WERI-Rb-1 (cell line): ENCODE results near the gene ZIC3.

ENCODE experiments used
- DNase-seq: peaks from one replicate; pipeline ENCODE4 v3.0.0-alpha.2; 2020
- H3K27ac ChIP-seq: fragments of 250-450 bp; sonication (Bioruptor Pico); 2 replicates; pipeline ENCODE4 v1.5.1; 2020; ENCODE audit warnings: mild to moderate bottlenecking, moderate library complexity
- H3K27me3 ChIP-seq: fragments of 250-450 bp; sonication (Bioruptor Pico); 2 replicates; pipeline ENCODE4 v1.5.1; 2021; ENCODE audit warnings: mild to moderate bottlenecking, low read depth, moderate library complexity; ENCODE audit not compliant: insufficient read depth, severe bottlenecking
- H3K36me3 ChIP-seq: fragments of 250-450 bp; sonication (Bioruptor Pico); 2 replicates; pipeline ENCODE4 v1.5.1; 2020; ENCODE audit warnings: mild to moderate bottlenecking, moderate library complexity
- H3K4me3 ChIP-seq: 2 replicates; pipeline ENCODE4 v1.5.1; 2011; ENCODE audit warnings: low read depth, mild to moderate bottlenecking, control low read depth, low read length
- H3K9me3 ChIP-seq: fragments of 250-450 bp; sonication (Bioruptor Pico); 2 replicates; pipeline ENCODE4 v1.5.1; 2021; ENCODE audit warnings: mild to moderate bottlenecking, moderate library complexity; ENCODE audit not compliant: severe bottlenecking
- TF ChIP-seq, protein P1 (sequence below): IDR thresholded peaks from 2 replicates; pipeline ENCODE4 v1.5.1; 2011; ENCODE audit warnings: low read depth, mild to moderate bottlenecking, control low read depth, inconsistent platforms, low read length

ZIC3 gene

DNA sequence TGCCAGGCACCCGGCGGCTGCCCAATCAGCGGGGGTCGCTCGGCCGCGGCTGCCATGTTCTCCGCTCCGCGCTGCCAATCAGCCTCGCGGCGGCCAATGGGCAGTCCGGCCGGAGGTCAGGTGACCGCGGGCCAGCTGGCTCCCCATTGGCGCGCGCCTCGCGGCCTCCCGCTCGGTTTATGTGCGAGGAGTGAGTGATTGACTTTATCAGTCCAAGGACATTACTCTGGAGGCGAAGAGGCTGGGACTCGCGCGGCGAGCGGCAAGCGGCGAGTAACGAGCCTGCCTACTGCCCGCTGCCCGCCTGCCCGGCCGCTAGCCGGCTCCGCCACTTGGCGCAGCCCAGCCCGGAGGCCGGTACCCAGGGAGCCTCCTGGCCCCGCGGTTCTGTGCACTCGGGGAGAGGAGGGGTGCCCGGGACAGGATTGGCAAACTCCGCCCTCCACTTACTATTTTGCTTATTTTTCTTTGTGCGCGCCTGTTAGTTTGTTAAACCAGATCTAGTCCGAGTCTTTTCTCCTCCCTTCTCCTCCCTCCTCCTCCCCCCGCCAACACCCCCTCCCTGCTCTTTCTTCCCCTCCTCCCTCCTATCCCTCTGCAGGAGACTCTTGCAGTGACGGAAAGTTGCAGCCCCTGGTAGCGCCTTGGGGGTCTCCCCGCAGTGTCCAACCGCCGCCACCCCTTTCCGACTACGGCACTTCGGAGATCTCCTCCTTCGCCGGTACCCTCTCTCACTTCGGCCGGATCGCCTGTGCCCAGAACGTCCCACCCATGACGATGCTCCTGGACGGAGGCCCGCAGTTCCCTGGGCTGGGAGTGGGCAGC, at the start of gene ZIC3:
Gene ZIC3 (plus strand): TSS at position 207 of the 825 bp plus-strand sequence. CDS start 565 bp downstream, at position 772.
- Histone ChIP-seq H3K9me3 (peaks cover 23% of the 10 kb centered on the region), H3K27me3 (peaks cover 86% of the 10 kb centered on the region), H3K4me3 (no peak within 1 kb of the TSS), H3K36me3 (no peaks in the 10 kb centered on the region), H3K27ac (no peak within 1 kb of the TSS)
- TF ChIP-seq, protein P1, sequence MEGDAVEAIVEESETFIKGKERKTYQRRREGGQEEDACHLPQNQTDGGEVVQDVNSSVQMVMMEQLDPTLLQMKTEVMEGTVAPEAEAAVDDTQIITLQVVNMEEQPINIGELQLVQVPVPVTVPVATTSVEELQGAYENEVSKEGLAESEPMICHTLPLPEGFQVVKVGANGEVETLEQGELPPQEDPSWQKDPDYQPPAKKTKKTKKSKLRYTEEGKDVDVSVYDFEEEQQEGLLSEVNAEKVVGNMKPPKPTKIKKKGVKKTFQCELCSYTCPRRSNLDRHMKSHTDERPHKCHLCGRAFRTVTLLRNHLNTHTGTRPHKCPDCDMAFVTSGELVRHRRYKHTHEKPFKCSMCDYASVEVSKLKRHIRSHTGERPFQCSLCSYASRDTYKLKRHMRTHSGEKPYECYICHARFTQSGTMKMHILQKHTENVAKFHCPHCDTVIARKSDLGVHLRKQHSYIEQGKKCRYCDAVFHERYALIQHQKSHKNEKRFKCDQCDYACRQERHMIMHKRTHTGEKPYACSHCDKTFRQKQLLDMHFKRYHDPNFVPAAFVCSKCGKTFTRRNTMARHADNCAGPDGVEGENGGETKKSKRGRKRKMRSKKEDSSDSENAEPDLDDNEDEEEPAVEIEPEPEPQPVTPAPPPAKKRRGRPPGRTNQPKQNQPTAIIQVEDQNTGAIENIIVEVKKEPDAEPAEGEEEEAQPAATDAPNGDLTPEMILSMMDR = no peak
- no peak for DNase-seq

DNA sequence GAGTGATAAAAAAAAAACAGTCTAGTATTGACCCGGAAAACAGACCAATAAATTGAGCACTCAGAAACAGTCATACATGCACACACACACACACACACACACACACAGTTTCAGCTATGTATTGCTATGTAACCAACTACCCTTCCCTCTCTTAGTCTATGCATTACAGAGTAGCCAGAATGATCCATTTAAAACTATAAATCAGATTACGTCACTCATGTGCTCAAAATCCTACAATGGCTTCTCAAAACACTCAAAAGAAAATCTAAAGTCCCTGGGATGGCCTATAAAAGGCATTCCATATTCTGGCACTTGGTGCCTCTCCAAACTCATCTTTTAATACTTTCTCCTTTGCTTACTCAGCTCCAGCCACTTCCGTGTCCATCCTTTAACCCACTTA, 46.5 kb upstream of the ZIC3 start:
- H3K27ac ChIP-seq = no peak overlapping the region
- peaks cover 57% of the 10 kb centered on the region for H3K27me3 ChIP-seq
- TF ChIP-seq, protein P1 = no peak
- DNase-seq = no peak
- no peak overlapping the region for H3K4me3 ChIP-seq
- H3K9me3 ChIP-seq = no peaks in the 10 kb centered on the region
- H3K36me3 ChIP-seq = no peaks in the 10 kb centered on the region

DNA sequence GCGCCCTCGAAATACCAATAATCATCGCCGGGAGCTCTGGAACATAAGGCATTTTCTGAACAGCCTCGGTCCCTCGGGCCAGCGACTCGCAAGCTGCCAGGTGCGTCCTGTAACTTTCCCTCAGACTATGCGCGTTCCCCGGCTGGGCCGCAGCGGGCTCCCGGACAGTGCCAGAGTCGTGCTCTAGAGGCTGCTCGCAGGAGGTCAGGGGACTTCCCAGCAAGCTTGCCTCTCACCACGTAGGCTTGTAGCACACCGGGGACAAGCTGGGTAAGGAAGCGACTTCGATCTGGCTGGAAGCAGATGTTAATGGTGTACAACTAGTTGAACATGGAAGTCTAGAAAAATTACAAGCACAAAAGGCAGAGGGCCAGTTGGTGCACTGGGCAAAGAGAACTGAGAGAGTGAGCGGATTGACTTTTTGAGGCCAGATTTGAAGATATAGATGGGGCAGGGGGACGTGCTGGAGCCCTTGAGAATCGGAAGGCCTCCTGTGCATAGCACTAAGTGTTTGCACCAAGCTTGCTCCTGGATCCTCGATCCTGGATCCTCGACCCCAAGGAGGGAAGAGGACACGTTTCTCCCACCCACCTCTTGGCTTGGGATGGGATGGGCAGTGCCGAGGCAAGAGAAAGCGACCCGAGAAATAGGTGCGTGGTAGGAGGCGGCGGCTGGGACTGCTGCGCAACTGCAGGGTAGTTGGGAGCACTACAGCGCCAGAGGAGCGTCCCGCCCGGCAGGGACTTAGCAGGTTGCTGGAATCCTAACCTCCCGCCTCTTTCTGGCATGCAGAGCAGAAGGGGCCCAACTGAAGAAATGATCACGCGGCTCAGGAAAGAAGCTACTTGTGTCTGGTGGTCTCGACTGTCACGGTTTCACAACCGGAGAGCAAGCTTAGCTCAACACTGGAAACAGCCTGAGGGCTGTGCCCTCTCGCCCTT, 19.9 kb upstream of the ZIC3 start:
- DNase-seq = no peak
- no peaks in the 10 kb centered on the region for H3K36me3 ChIP-seq
- peaks cover 89% of the 10 kb centered on the region for H3K27me3 ChIP-seq
- no peak overlapping the region for H3K4me3 ChIP-seq
- no peaks in the 10 kb centered on the region for H3K9me3 ChIP-seq
- TF ChIP-seq, protein P1 = no peak
- no peak overlapping the region for H3K27ac ChIP-seq

DNA sequence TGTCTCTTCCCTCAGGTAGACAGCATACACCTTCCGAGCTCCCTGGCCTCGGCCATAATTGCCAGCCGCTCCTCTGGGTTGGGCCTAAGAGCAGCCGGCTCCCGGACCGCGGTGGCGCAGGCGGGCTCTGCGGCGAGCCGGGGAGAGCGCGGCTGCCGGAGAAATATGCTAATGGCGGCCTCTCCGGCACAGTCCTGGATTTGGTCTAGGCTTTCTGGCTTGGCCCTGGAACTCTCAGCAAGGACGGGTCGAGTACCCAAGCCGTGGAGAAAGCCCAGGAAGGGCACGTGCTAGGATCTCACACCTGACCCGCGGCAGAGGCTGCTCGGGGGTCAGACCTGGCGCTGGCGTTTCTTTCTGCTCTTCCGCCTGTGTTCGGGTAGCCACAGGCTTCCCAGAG, 18.6 kb upstream of the ZIC3 start:
- no peaks in the 10 kb centered on the region for H3K36me3 ChIP-seq
- no peak overlapping the region for H3K4me3 ChIP-seq
- H3K27me3 ChIP-seq = peaks cover 84% of the 10 kb centered on the region
- TF ChIP-seq, protein P1 = no peak
- DNase-seq = no peak
- no peaks in the 10 kb centered on the region for H3K9me3 ChIP-seq
- no peak overlapping the region for H3K27ac ChIP-seq

DNA sequence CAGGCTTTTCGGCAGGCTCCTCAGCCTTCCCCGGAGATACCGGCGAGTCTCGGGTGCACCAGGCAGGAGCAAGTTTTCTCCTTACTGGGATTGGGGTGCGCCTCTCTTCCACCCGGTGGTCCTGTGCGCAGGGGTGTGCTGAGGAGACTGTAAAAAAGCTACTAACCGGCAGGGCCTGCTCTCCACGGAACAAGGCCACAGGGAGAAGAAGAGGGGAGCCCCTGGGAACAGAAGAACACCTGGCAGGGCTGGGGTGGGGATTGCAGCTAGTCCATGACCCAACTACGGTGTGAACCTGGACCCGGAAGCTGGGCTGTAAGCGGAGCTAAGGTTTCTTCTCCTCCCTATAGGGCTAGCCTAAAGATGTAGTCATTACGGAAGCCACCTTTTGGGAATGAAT, 17.7 kb upstream of the ZIC3 start:
- Histone ChIP-seq H3K27ac (no peak overlapping the region), H3K36me3 (no peaks in the 10 kb centered on the region), H3K9me3 (no peaks in the 10 kb centered on the region), H3K27me3 (peaks cover 88% of the 10 kb centered on the region), H3K4me3 (no peak overlapping the region)
- TF ChIP-seq, protein P1 = no peak
- DNase-seq = no peak
